ENCODE results near the gene CLIC5. TPM values are rescaled to one million over a fixed set of nuclear protein-coding genes. Genes with fewer than 3 reads are reported as not detected.

The CLIC5 gene
- total and polyA plus RNA-seq, 2 of the 8 experiments (the other 6 are each of a cell fraction or from before 2014, with no cell fraction given) = 0.12 to 0.15 TPM

DNA sequence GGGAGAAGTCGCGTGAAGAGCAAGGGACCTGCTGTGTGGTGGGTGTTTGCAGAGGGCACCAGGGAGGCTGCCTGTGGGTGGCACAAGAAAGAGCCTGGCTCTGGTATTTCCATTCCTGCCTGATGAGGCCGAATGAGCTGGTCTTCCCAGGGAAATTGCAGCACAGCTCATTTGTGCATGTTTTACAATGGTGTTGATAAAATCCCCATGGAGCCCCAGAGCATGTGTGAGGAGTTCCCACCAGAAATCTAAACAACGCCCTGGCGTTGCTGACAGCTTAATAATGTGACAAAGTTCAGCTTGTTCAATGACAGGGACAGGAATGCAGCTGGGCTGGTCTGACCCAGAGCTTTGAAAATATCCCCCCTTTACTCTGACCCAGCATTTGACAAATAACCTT lies 135.5 kb downstream of the CLIC5 start (continued):
- no peak for TF ChIP-seq FOSL1 (IDR thresholded peaks at IDR 0.05; ENCODE audit: insufficient read depth, low read depth, low read length)

Measured in H1 (cell line).